Measurements from ENCODE around the gene MELTF. TPM values are rescaled to one million over a fixed set of nuclear protein-coding genes. Genes with fewer than 3 reads are reported as not detected.
A peak's percentile ranks its signal among the peaks of the same experiment; 100 is the strongest.

The MELTF gene
- total RNA-seq, 1 donor from 2014 or later: 2.8 TPM

GRCh38 chr3:197008436-197009209, 21.0 kb downstream of the MELTF start:
- no peak for ATAC-seq

- ATAC-seq: no peak
Observed at GRCh38 chr3:197007953-197008352, 21.7 kb downstream of the MELTF start.

GRCh38 chr3:197007296-197007940, 22.2 kb downstream of the MELTF start:
- no peak for ATAC-seq

GRCh38 chr3:197006860-197007259, 22.8 kb downstream of the MELTF start:
- no peak for ATAC-seq

GRCh38 chr3:197006446-197006845, 23.2 kb downstream of the MELTF start:
- ATAC-seq: no peak

GRCh38 chr3:197003461-197004385, 25.9 kb downstream of the MELTF start:
- peak; percentile 38 for ATAC-seq

- ATAC-seq: peak; percentile 77
Observed at GRCh38 chr3:197002701-197003454, 26.7 kb downstream of the MELTF start.

- ATAC-seq: peak; percentile 17
Observed at GRCh38 chr3:197001972-197002700, 27.5 kb downstream of the MELTF start.

- peak; percentile 31 for ATAC-seq
Observed at GRCh38 chr3:197001106-197001971, 28.3 kb downstream of the MELTF start.

- ATAC-seq: peak; percentile 11
Observed at GRCh38 chr3:197000211-197000610, 29.4 kb downstream of the MELTF start.

- no peak for ATAC-seq
Observed at GRCh38 chr3:196998966-196999760, 30.5 kb downstream of the MELTF start.

- ATAC-seq: no peak
Observed at GRCh38 chr3:196997311-196997710, 32.3 kb downstream of the MELTF start.

GRCh38 chr3:196996454-196997265, 33.0 kb downstream of the MELTF start:
- peak; percentile 65 for ATAC-seq

GRCh38 chr3:196995646-196996355, 33.8 kb downstream of the MELTF start:
- ATAC-seq: no peak

GRCh38 chr3:196995027-196995426, 34.6 kb downstream of the MELTF start:
- no peak for ATAC-seq

GRCh38 chr3:196994056-196994455, 35.6 kb downstream of the MELTF start:
- ATAC-seq: no peak

- no peak for ATAC-seq
Observed at GRCh38 chr3:196992461-196993065, 37.1 kb downstream of the MELTF start.

Data from esophagus mucosa (tissue), 1 donor.